ENCODE data around the gene GOLT1A. TPM values are rescaled to one million over a fixed set of nuclear protein-coding genes. Genes with fewer than 3 reads are reported as not detected.
"Not testable (repeated sequence)": the region's sequence is repeated elsewhere in the genome, so short reads cannot be mapped to it uniquely, and the experiment has no call there.

The GOLT1A gene
- total RNA-seq, 1 experiment from 2014 or later: not detected

GRCh38 chr1:204249736-204250427 lies 36.1 kb upstream of the GOLT1A start:
- no peak for DNase-seq (ENCODE audit: low spot score)

DNA sequence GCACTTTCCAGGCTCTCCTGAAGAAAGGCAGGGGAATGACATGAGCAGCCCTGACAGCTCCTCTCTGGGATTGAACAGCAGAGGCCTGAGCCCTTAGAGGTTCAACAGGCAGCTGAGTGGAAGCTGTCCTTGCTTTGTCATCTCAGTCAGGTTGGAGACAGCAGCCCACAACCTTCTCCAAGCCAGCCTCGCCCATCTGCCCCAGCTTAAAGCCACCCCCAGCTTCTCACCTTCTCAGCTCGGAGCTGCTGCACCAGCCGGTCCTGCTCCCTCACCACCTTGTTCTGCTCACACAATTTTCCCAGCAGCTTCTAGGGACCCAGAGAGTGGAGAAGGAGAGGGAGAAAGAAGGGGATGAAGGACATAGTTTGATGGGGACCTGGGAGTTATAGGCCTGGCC lies 35.2 kb upstream of the GOLT1A start:
- DNase-seq (ENCODE audit: low spot score): no peak

DNA sequence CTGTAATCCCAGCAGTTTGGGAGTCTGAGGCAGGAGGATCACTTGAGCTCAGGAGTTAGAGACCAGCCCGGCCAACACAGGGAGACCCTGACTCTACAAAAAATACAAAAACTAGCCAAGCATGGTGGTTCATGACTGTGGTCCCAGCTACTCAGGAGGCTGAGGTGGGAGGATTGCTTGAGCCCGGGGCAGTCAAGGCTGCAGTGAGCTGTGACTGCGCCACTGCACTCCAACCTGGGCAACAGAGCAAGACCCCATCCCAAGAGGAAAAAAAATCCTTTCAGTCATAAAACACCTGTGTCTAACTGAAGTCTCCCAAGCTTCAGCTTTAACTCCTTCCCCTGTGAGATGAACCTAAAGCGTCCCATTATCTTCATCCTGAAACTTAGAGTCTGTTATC lies 33.1 kb upstream of the GOLT1A start:
- no peak for DNase-seq (ENCODE audit: low spot score)

GRCh38 chr1:204242920-204243319 lies 29.1 kb upstream of the GOLT1A start:
- no peak for DNase-seq (ENCODE audit: low spot score)

- no peak for DNase-seq (ENCODE audit: low spot score)
These were observed 28.1 kb upstream of the GOLT1A start for GRCh38 chr1:204241914-204242313.

DNA sequence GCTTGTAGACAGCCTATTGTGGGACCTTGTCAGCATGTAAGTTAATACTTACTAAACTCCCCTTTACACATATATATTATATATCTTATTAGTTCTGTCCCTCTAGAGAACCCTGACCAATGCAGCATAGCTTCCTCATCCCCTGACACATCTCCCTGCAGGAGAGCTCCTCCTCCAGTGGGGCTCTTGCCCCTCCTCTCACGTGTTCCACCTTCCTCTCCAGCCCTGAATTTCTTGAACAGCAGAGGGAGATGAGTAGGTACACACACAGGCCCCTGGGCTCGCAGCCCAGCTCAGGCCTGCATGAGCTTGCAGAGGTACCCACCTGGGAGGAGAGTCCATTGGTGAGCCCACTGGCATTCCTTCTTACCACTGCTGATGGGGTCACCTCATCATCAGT lies 27.3 kb upstream of the GOLT1A start:
- no peak for DNase-seq (ENCODE audit: low spot score)

DNA sequence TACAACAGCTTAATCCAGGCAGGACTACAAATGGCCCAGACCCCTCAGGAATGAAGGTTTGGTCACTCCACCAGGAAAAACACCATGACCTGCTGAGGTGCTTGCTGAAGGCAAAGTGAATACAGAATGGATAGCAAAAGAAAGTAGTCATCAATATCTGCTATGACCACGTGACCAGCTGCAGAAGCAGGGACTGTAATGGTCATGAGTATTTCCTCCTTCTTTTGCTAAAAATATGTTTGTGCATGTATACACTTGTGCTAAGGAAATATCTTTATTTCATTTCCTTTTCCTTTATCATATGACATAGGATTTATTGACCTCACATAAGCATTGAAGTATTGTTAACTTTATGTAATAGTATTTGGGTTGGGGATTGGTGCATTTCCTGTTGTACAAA lies 26.4 kb upstream of the GOLT1A start:
- DNase-seq (ENCODE audit: low spot score): no peak

DNA sequence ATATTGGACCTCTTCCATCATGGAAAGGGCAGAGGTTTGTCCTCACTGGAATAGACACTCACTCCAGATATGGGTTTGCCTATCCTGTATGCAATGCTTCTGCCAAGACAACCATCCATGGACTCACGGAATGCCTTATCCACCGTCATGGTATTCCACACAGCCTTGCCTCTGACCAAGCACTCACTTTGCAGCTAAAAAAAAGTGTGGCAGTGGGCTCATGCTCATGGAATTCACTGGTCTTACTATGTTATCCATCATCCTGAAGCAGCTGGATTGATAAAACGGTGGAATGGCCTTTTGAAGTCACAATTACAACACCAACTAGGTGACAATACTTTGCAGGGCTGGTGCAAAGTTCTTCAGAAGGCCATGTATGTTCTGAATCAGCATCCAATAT lies 25.6 kb upstream of the GOLT1A start:
- DNase-seq (ENCODE audit: low spot score): not testable (repeated sequence)

- not testable (repeated sequence) for DNase-seq (ENCODE audit: low spot score)
These were observed 24.7 kb upstream of the GOLT1A start for GRCh38 chr1:204238520-204238919.

DNA sequence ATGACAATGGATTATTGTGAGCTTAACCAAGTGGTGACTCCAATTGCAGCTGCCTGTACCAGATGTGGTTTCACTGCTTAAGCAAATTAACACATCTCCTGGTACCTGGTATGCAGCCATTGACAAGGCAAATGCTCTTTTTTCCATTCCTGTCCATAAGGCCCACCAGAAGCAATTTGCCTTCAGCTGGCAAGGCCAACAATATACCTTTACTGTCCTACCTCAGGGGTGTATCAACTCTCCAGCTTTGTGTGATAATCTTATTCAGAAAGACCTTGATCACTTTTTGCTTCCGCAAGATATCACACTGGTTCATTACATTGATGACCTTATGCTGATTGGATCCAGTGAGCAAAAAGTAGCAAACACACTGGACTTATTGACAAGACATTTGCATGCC lies 23.7 kb upstream of the GOLT1A start:
- DNase-seq (ENCODE audit: low spot score): not testable (repeated sequence)

DNA sequence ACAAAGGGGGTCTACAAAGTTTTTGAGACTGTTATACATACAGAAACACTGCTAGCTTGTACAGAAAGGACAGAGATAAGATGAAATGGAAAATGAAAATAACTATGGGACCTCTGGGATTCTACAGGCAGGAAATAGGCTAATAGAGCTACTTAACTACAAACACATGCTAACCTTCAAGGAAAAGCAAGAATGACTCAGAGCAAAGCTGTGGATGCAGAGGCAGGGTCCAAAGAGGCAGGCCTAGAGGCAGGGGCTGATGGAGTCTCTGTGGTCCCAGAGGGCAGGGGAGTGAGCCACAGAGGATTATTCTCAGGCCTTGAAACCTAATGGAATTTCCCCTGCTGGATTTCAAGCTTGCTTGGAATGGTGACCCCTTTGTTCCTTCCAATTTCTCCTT lies 18.7 kb upstream of the GOLT1A start:
- DNase-seq (ENCODE audit: low spot score): no peak

DNA sequence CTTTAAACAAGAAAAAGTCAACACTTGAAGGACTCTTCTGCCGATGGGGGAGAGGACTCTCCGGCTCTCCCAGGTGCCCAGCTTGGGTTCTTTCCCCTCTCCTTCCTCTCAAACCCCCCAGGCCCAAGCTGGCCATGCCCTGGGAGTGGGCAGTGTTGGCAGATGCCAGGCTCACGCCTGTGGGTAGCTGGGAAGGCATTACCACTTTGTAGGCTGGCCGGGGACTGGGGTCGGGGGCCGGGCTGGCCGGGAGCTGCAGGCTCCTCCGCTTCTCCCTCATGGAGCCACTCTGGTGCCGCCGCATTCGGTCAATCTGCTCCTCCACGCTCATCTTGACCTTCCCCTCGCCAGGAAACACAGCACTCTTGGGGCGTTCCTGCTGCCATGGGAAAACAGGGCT lies 16.4 kb upstream of the GOLT1A start:
- no peak for DNase-seq (ENCODE audit: low spot score)

- no peak for DNase-seq (ENCODE audit: low spot score)
These were observed 15.1 kb upstream of the GOLT1A start for GRCh38 chr1:204228896-204229295.

GRCh38 chr1:204227996-204228785 lies 14.4 kb upstream of the GOLT1A start:
- no peak for DNase-seq (ENCODE audit: low spot score)

DNA sequence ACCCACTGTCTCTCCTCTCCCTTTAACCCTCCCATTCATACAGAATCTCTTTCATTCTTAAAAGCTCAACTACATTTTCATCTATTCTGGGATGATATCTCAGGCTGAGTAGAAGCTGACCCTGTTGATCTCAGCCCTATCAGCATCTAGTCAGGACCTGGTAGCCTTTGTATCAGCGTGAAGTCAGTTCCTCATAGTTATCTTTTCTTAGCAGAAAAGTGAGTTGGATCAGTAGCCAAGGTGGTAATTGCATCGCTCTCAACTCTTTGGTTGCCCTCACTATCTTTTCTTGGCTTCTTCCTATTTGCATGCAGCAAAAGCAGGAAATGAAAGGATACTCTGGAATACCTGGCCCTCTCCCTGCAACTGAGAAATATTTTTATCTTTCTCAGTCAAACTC lies 13.6 kb upstream of the GOLT1A start:
- DNase-seq (ENCODE audit: low spot score): no peak

- DNase-seq (ENCODE audit: low spot score): no peak
These were observed 12.3 kb upstream of the GOLT1A start for GRCh38 chr1:204225841-204226735.

DNA sequence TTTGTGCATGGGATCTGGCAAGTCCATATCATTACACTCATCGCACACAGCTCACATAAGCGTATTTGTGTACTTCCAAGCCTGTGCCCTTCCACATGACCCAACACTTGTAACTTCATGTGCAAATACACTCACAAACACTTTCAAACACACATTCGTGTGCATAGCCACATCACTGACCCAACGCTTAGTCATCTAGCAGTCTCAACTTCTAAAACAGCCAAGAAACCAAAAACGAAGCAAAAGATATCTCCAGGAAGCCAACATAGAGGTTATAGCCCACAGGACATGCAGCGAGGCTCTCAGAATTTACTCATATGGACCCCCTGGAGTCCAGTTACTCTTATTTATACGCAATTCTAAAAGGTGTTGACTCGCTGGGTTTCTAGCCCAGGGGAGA lies 10.9 kb upstream of the GOLT1A start:
- no peak for DNase-seq (ENCODE audit: low spot score)

GRCh38 chr1:204223129-204223860 lies 9.5 kb upstream of the GOLT1A start:
- no peak for DNase-seq (ENCODE audit: low spot score)

DNA sequence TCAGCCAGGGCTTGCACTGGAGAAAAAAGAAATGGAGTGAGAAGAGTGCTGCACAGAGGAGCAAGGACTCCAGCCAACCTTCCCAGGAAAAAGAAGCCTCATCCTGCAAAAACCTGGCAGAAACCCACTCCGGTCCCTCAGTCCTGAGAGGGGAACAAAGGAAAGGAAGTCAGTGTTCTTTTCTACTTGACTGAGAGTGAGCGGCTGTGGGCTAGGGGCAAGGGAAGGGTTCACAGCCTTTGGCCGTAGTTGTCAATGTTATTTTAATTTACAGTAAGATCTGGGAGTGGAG lies 8.9 kb upstream of the GOLT1A start:
- DNase-seq (ENCODE audit: low spot score): no peak

- no peak for DNase-seq (ENCODE audit: low spot score)
These were observed 8.4 kb upstream of the GOLT1A start for GRCh38 chr1:204222006-204222763.

GRCh38 chr1:204221271-204221670 lies 7.5 kb upstream of the GOLT1A start:
- DNase-seq (ENCODE audit: low spot score): no peak
